ENCODE data around the gene SEMA5B.

SEMA5B gene

GRCh38 chr3:122942937-122943827, 84.4 kb downstream of the SEMA5B start:
- peak; percentile 17 for DNase-seq (ENCODE audit: low read depth)

GRCh38 chr3:122942239-122942638, 85.3 kb downstream of the SEMA5B start:
- DNase-seq (ENCODE audit: low read depth) = no peak

GRCh38 chr3:122941228-122942206, 86.0 kb downstream of the SEMA5B start:
- DNase-seq (ENCODE audit: low read depth) = no peak

GRCh38 chr3:122940628-122941086, 86.9 kb downstream of the SEMA5B start:
- DNase-seq (ENCODE audit: low read depth) = no peak

- DNase-seq (ENCODE audit: low read depth) = no peak
These were observed 88.7 kb downstream of the SEMA5B start for GRCh38 chr3:122938783-122939425.

GRCh38 chr3:122937745-122938144, 89.8 kb downstream of the SEMA5B start:
- DNase-seq (ENCODE audit: low read depth) = no peak

GRCh38 chr3:122936986-122937385, 90.6 kb downstream of the SEMA5B start:
- no peak for DNase-seq (ENCODE audit: low read depth)

GRCh38 chr3:122936335-122936734, 91.2 kb downstream of the SEMA5B start:
- DNase-seq (ENCODE audit: low read depth) = no peak

- no peak for DNase-seq (ENCODE audit: low read depth)
These were observed 93.3 kb downstream of the SEMA5B start for GRCh38 chr3:122934251-122934650.

GRCh38 chr3:122932251-122932967, 95.2 kb downstream of the SEMA5B start:
- no peak for DNase-seq (ENCODE audit: low read depth)

GRCh38 chr3:122931636-122932035, 95.9 kb downstream of the SEMA5B start:
- DNase-seq (ENCODE audit: low read depth) = no peak

- no peak for DNase-seq (ENCODE audit: low read depth)
These were observed 97.2 kb downstream of the SEMA5B start for GRCh38 chr3:122930063-122930997.

- DNase-seq (ENCODE audit: low read depth) = no peak
These were observed 98.1 kb downstream of the SEMA5B start for GRCh38 chr3:122929188-122930062.

GRCh38 chr3:122928396-122929187, 99.0 kb downstream of the SEMA5B start:
- no peak for DNase-seq (ENCODE audit: low read depth)

GRCh38 chr3:122927726-122928125, 99.8 kb downstream of the SEMA5B start:
- DNase-seq (ENCODE audit: low read depth) = no peak

GRCh38 chr3:122926811-122927210, 100.8 kb downstream of the SEMA5B start:
- DNase-seq (ENCODE audit: low read depth) = no peak

- no peak for DNase-seq (ENCODE audit: low read depth)
These were observed 101.2 kb downstream of the SEMA5B start for GRCh38 chr3:122926322-122926721.

GRCh38 chr3:122925756-122926155, 101.8 kb downstream of the SEMA5B start:
- no peak for DNase-seq (ENCODE audit: low read depth)
